Measurements from ENCODE around the gene RAB3C.

Gene RAB3C

GRCh38 chr5:58825899-58826298 lies 243.0 kb downstream of the RAB3C start:
- no peak for DNase-seq (ENCODE audit: low read depth)
- TF ChIP-seq, protein P1, sequence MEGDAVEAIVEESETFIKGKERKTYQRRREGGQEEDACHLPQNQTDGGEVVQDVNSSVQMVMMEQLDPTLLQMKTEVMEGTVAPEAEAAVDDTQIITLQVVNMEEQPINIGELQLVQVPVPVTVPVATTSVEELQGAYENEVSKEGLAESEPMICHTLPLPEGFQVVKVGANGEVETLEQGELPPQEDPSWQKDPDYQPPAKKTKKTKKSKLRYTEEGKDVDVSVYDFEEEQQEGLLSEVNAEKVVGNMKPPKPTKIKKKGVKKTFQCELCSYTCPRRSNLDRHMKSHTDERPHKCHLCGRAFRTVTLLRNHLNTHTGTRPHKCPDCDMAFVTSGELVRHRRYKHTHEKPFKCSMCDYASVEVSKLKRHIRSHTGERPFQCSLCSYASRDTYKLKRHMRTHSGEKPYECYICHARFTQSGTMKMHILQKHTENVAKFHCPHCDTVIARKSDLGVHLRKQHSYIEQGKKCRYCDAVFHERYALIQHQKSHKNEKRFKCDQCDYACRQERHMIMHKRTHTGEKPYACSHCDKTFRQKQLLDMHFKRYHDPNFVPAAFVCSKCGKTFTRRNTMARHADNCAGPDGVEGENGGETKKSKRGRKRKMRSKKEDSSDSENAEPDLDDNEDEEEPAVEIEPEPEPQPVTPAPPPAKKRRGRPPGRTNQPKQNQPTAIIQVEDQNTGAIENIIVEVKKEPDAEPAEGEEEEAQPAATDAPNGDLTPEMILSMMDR (IDR thresholded peaks at IDR 0.05; ENCODE audit: insufficient read depth, low read depth, low read length, missing control alignments): no peak
- no peak overlapping the region for H3K4me3 ChIP-seq (ENCODE audit: low read length)

DNA sequence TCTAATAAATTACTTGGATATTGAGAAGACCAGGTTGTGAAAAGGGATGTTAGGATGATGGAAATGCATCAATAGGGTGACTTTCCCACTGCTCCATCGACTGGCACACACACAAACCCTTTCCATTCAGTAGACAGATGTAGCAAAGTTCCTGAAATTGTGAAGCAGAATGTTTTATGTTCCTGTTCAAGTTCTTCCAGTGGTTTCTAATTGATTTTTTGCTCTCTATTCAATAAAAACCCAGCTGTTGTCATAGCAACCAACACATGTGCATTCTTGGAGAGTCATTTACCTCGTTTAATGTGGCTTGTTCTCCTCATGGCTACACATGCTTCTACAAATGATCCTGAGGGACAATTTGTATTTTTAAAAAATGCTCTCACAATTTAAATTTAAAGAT lies 244.6 kb downstream of the RAB3C start:
- no peak overlapping the region for H3K4me3 ChIP-seq (ENCODE audit: low read length)
- DNase-seq (ENCODE audit: low read depth): no peak
- TF ChIP-seq, protein P1 (IDR thresholded peaks at IDR 0.05; ENCODE audit: insufficient read depth, low read depth, low read length, missing control alignments): no peak

GRCh38 chr5:58828258-58828657 lies 245.4 kb downstream of the RAB3C start:
- no peak overlapping the region for H3K4me3 ChIP-seq (ENCODE audit: low read length)
- DNase-seq (ENCODE audit: low read depth): no peak
- TF ChIP-seq, protein P1 (IDR thresholded peaks at IDR 0.05; ENCODE audit: insufficient read depth, low read depth, low read length, missing control alignments): no peak

GRCh38 chr5:58834242-58835225 lies 251.7 kb downstream of the RAB3C start:
- TF ChIP-seq, protein P1 (IDR thresholded peaks at IDR 0.05; ENCODE audit: insufficient read depth, low read depth, low read length, missing control alignments): no peak
- H3K4me3 ChIP-seq (ENCODE audit: low read length): no peak overlapping the region
- no peak for DNase-seq (ENCODE audit: low read depth)

GRCh38 chr5:58836351-58836750 lies 253.5 kb downstream of the RAB3C start:
- DNase-seq (ENCODE audit: low read depth): no peak
- no peak overlapping the region for H3K4me3 ChIP-seq (ENCODE audit: low read length)
- TF ChIP-seq, protein P1 (IDR thresholded peaks at IDR 0.05; ENCODE audit: insufficient read depth, low read depth, low read length, missing control alignments): no peak

DNA sequence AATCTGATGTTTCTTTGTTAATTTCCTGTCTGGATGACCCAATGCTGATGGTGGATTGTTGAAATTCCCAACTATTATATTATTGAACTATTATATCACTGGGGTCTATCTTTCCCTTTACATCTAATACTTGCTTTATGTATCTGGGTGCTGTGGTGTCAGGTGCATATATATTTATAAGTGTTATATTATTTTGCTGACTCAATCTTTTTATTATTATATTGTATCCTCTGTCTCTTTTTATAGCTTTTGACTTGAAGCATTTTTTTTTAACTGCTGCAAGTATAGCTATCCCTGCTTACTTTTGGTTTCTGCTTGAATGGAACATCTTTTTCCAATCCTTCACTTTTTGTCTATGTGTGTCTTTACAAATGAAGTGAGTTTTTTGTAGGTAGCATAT lies 255.9 kb downstream of the RAB3C start:
- TF ChIP-seq, protein P1 (IDR thresholded peaks at IDR 0.05; ENCODE audit: insufficient read depth, low read depth, low read length, missing control alignments): no peak
- no peak overlapping the region for H3K4me3 ChIP-seq (ENCODE audit: low read length)
- DNase-seq (ENCODE audit: low read depth): no peak

All from epithelial cell of esophagus (primary cell).